CMK (cell line): Measurements from ENCODE around the gene TBC1D16.

Experiments used
- DNase-seq: peaks from one replicate; pipeline ENCODE4 v3.0.0-alpha.2; 2010; ENCODE audit warnings: low read depth

Gene TBC1D16

DNA sequence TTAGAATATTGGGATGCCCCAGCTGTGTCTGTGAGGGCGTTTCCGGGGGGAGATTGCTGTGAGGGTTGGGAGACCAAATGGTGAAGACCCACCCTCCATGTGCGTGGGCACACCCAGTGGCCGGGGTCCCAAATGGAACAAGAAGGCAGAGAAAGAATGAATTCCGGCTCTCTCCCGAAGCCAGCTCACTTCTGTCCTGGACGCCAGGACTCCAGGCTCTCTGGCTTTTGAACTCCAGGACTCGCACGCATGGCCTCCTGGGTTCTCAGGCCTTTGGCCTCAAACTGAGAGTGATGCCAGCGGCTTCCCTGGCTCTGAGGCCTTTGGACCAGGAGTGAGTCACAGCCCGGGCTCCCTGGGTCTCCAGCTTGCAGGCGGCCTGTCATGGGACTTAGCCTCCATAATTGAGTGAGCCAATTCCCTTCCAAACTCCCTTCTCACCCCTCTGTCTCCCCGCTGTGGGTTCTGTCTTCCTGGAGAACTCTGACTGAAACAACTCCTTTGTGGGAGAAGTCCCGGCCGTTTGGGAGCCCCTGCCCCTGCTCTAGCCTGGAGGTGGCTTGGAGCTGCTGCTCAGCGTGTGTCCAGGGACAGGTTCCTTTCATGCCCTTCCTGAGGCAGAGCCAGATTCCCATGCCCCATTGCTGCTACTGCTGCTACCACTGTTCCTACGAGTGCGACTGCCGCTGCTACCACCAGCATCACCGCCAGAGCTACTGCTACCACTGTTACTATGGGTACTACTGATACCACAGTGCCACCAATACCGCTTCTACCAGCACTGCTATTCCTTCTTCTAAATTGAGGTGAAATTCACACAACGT lies 146.6 kb downstream of the TBC1D16 start:
- DNase-seq = no peak

- no peak for DNase-seq
Observed at GRCh38 chr17:79888009-79888540, 147.6 kb downstream of the TBC1D16 start.

- no peak for DNase-seq
Observed at GRCh38 chr17:79887451-79887991, 148.2 kb downstream of the TBC1D16 start.

DNA sequence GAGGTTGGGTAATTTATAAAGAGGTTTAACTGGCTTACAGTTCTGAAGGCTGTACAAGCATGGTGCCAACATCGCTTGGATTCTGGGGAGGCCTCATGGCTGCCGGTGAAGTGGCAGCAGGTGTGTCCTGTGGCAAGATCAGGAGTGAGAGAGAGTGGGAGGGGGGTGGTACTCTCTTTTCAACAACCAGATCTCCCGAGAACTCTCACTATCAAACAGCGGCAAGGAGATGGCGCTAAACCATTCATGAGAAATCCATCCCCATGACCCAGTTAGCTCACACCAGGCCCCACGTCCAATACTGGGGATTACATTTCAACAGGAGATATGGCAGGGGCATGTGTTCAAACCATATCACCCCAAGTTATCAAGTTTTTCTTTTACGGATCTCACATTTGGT lies 152.5 kb downstream of the TBC1D16 start:
- DNase-seq = no peak
